HK-2 (cell line): Measurements from ENCODE around the gene LDLRAD3.

Experiments used
- DNase-seq: peaks from one replicate; pipeline ENCODE4 v3.0.0-alpha.2; 2018; ENCODE audit not compliant: unreplicated experiment

LDLRAD3 gene

GRCh38 chr11:36274414-36274813 lies 330.6 kb downstream of the LDLRAD3 start:
- DNase-seq = no peak

GRCh38 chr11:36278531-36279282 lies 334.8 kb downstream of the LDLRAD3 start:
- no peak for DNase-seq

GRCh38 chr11:36280531-36280930 lies 336.7 kb downstream of the LDLRAD3 start:
- no peak for DNase-seq
